HG03558 (cell line): ENCODE data around the gene UBE2S.
"Not testable (repeated sequence)": the region's sequence is repeated elsewhere in the genome, so short reads cannot be mapped to it uniquely, and the experiment has no call there.

Experiments
- ATAC-seq: cut with Tn5 transposase; IDR thresholded peaks from one replicate; pipeline ENCODE4 v1.9.1; 2021; ENCODE audit warnings: moderate number of reproducible peaks; ENCODE audit not compliant: unreplicated experiment; ENCODE audit errors: extremely low read depth

UBE2S gene

DNA sequence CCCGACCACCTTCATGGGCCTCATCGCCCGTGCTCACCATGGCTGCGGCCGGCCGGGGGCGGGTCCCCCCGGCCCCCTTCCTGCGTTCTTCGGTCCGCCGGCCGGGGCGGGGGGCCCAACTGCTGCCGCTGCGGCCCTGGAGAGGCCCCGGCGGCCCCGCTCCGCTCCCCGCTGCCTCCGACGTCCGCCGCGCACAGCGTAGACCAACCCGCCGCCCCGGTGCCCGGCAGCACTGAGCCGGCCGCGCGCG, at the start of gene UBE2S:
TSS of gene UBE2S (minus strand) at position 239 of the 250 bp plus-strand sequence. CDS start at position 40, 199 bp downstream.
- ATAC-seq: not testable (repeated sequence)

DNA sequence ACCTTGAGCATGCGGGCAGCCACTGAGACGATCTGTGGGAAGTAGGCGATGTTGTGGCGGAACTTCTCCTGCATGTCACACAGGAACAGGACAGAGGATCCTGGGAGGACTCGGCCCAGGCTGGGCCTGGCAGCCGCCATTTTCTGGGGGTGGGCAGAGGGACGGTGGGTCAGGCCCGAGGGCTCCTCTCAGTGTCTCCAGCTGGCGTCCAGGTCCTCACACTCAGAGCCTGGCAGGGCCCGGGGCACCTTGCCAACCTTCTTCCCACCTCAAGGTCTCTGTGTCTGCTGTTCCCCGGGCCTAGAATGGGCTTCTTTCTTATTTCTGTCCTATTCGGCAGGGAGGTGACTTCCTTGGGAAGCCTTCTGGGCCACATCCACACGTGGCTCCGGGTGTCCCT, 48.8 kb upstream of the UBE2S start:
- no peak for ATAC-seq

DNA sequence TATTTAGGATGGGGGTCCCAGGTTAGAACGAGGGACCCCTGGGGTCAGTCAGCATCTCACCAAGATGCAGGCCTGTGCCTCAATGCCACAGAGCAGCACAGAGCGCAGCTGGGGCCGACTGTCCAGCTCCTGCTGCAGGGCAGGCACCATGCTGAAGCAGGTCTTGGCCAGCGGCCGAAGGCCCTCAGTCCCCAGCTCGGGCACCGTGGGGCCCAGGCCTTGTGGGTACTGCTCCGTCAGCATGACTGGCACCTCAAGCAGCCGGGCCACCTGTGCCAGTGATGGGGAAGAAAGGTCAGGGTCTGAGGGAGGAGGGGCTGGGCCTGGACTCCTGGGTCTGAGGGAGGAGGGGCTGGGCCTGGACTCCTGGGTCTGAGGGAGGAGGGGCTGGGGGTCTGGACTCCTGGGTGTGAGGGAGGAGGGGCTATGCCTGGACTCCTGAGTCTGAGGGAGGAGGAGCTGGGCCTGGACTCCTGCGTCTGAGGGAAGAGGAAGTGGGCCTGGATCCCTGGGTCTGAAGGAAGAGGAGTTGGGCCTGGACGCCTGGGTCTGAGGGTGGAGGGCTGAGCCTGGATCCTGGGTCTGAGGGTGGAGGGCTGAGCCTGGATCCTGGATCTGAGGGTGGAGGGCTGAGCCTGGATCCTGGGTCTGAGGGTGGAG, 48.1 kb upstream of the UBE2S start:
- no peak for ATAC-seq

DNA sequence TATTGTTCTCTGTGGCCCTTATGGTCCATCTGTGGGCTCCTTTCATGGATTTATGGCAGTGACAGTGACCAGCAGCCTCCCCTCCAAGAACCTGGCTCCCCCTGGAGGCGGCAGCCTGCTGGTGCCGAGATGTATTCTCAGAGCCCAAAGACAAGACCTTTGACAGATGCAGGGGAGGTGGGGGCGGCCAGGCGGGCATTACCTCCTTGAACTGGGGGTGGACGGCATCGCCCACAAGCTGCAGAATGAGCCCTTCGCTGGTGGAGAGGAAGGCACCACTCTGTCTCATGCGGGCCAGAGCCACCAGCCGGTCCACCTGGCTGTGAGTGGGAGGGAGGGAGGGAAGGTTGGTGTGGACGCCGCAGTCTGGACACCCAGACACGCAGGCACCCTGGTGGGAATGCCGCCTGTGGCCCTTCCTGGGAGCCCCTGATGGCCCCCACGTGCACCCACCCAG, 47.2 kb upstream of the UBE2S start:
- no peak for ATAC-seq

DNA sequence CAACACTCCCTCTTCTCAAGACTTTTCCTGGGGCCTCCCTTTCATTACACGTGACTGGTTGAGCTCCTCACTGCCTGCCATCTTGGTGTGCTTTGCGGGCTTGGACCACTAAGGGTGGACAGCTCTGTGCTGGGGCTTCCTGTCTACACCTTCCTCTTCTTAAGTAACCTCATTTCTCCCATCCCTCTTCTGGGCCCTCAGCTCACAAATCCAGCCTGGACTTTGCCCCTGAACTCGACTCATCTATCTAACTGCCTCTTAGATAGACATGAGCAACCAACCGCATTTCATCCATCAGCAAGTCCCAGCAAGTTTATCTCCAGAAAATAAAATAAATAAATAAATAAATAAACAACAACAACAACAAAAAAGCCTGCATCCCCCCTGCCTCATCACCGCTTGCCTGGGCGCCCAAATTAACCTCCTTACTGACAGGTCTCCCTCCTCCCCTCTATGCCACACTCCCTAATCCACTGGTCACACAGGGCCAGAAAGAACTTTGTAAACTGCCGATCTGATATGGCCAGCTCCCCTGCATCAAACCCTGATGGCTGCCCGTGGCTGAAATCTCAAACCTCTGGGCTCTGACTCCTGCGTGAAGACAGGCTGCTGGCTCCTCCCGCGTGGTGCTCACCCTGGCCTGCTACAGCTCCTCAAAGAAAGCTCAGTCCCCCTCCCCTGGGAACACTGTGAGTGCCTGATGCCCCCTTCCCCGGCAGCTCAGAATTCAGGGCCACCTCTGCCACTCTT, 46.1 kb upstream of the UBE2S start:
- ATAC-seq: no peak

DNA sequence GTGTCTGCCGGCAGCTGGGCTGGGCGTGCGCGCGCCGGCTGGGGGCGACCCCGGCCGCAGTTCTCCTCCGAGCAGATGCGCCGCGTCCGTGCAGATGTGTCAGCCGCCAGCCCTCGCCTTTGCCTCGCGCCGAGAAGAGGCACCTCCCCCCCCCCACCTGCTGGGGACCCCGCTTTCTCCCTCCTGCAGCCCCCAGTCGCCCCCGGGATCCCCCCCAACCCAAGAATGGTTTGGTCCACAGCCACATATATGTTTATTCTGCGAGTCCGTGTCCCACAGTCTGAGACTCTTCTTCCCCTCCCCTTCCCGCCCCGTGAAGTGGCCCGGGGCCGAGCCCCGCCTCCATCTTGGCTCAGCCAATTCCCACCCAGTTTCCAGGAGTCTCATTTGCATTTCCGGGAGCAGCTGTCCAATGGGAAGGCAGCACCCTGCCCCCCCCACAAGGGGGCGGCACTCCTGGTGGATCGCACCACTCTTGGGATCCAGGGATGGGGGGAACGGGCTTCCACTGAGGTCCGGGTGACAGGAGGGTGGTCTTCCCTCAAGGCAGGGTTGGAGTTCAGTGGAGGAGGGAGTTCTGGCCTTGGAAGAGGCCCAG, 45.3 kb upstream of the UBE2S start:
- ATAC-seq: no peak

DNA sequence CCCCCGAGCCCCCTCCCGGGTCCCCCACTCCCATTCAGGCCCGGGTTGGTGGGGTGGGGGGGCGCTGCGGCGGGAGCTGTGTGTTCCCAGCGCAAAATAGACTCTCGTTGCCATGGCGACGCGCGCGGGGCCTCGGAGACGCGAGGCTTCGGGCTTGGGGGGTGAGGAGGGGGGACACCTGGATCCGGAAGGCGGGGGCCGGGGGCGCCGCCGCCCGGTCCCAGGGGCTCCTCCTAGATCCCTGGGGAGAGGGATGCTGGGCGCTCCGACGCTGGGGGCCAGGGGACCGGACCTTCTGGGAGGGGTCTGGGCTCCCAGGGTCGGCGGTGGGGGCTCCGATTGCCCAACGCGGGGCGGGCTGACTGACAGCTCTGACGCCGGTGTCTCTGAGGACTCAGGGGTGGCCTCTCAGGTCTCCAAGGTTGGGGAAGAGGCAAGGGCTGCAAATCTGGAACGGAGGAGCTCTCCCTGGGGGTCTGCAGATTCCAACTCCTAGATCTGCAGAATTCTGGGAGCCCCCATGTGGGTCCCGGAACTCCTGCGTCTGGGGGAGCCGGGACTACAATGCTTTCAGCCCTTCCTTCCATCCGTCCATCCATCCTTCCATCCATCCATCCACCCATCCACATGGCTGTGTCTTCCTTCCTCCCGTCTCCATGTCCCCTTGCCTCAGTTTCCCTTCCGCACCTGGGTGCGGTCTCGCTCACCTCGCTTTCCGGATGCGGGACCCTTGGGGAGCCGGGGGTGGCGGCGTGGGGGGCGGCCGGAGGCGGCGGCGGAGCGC, 44.6 kb upstream of the UBE2S start:
- ATAC-seq: no peak

DNA sequence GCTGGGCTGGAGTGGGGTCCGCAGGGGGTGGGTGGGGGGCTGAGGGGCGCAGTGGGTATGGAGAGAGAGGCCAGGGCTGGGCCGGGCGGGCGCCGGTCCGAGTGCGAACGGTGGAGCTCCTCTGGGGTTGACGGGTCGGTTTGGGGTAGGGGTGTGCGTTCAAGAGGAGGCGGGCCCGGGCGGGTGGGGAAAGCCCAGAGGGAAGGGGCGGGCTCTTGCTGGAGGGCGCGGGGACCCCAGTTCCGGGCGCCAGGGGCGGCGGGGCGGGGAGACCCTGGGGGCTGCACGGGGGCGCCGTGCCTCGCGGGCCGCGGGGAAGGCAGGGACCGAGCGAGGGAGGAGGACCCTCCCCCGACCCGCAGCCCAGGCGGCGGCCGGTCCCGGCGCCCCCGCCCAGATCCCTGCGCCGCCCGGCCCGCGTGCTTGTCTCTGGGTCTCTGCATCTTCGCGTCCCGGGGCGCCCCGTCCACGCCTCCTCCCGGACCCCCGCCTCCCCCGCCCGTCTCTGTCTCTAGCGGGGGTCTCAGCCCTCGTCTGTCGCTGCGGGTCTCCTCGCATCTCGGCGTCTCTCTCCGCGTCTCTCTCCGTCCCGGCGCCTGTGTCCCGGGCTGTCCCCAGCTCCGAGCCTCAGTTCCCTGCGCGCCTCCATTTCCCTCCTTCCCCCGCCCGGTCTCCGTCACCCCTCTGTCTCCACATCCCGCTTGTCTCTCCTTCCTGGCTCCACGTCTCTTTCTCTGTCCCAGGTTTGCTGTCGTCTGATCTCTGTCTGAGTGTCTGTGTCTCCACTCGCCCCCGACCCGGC, 43.8 kb upstream of the UBE2S start:
- no peak for ATAC-seq

DNA sequence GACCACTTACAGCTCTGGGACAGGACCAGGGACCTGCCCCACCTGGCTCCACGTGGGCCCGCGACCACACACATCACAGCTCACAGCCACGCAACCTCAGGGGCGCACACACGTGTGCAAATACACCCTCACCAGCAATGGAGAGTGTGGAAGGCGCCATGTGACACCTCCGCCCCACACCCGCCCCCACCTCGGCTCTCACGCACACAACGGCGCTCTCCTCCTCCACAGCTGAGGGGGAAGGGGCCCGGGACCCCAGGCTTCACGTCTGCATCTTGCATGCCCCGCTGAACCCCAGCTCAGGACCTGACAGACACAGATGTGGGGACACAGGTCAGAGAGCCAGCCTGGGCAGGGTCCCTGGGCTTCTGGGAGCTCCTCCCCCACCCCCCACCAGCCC, 41.9 kb upstream of the UBE2S start:
- no peak for ATAC-seq

DNA sequence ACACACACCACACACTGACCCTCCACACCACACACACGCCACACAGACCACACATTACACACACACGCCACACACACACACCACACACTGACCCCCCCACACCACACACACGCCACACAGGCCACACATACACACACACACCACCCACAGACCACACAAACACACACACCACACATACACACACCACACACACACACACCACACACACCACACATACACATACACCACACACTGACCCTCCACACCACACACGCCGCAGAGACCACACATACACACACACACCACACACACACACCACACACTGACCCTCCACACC, 40.5 kb upstream of the UBE2S start:
- ATAC-seq: not testable (repeated sequence)

DNA sequence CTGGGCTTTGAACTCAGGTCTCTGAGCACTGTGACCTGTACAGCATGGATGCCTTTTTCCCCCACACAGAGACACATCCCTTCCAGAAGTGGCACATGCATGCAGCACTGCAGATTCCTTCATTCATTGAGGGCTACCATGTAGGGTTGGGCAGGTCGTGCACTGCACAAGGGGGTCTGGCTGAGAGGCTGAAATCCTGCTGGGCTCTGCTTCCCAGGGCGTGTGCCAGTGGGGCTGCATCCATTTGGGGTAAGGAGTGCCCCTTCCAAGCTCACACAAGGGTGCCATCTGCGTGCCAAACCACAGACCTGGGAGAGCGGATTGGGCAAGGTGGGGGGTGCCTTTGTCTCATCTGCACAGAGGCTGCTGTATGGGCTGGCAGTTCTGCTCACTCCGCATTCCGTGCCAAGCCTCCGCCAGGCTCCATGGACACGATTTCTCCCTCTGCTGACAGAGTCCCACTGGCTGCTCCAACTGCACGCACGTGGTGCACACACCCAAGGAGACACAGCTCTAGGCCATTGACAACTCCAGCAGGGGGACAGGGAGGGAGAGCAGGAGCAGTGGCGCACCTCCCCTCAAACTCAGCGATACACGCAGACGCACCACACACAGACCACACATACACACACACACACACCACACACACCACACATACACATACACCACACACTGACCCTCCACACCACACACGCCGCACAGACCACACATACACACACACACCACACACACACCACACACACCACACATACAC, 40.0 kb upstream of the UBE2S start:
- no peak for ATAC-seq

DNA sequence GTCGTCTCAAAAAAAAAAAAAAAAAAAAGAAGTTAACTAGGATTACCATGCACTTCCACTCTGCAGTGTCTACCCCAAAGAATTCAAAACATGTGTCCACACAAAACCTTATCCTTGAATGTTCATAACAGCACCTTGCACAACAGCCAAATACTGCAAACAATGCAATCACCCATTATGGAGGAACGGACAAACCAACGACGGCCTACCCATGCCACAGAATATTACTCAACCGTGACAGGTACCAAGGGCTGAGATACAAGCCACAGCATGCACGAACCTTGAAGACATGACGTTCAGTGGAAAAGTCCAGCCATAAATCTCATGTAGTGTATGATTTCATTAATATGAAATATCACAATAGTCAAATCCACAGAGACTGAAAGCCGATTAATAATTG, 38.5 kb upstream of the UBE2S start:
- no peak for ATAC-seq

DNA sequence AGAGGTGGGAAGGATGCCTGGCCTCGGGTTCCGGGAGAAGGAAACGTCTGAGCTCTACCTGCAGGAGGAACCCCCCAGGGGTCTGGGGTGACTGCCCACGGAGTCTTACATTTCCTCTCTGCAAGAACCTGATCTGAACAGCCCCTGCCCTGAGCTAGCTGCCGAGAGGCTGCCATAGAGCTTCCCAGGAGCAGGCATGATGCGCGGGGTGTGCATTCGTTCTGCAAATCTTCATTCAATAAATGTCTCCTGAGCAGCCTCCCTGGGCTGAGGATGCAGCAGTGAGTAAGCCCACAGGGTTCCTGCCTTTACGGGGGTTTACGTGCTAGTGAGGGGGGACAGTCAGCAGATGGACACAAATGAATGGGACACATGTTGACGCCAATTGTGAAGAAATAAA, 37.1 kb upstream of the UBE2S start:
- no peak for ATAC-seq

DNA sequence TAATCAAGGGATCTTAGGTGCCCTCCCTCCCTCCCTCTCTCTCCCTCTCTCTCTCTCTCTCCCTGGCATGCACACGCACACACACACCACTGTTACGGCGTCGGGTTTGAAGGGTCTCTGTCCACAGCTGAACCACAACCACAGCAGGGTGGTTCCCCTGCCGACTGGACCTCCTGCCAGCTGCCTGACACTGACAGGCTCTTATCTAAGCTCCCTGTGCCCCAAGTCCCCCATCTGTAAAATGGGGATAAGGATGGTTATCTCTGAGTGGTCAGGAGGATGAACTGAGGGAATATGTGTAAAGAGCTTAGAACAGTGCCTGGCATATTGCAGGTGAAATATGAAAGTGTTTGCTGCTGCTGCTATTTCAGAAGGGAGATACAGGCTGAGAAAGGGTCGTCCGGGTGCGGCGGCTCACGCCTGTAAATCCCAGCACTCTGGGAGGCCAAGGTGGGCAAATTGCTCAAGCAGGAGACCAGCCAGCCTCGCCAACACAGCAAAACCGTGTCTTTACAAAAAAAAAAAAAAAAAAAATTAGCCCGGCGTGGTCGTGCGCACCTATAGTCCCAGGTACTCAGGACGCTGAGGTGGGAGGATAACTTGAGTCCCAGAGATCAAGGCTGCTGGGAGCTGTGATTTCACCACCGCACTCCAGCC, 36.4 kb upstream of the UBE2S start:
- no peak for ATAC-seq

DNA sequence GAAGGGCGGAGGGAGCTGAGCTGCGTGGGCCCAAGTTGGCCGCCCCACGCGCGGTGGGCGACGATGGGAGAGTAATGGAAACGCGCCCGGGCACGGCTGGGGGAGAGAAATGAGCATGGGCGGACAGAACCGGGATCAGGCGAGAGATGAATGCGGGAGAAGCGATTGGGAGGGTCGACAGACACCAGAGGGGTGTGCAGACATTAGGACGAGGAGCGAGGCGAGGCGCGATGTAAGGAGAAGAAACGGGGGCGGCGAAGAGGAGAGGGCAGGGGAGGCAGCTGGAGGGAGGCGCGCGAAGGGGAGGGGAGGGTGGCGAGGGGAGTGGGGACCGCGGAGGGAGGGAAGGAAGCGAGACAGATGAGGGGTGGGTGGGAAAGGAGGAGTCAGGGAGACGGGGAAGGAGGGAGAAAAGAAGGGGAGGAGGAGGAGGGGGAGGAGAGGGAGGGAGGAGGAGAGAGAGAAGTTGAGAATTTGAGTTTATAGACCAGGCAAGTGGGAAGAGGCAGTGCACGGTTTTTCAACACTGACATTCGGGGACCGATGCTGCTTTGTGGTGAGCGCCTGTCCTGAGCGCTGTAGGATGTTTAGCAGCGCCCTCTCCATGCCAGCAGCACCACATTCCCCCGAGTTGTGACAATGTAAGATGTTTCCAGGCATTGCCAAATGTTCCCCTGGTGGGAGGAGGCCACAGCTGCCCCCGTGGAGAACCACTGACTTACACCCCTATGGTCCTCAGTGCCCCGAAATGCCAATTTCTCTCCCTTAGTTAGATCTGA, 35.6 kb upstream of the UBE2S start, which contains the start of gene SHISA7:
TSS of gene SHISA7 (minus strand) at position 256 of the 779 bp plus-strand sequence. CDS start 437 bp downstream, outside the sequence.
- ATAC-seq: no peak

DNA sequence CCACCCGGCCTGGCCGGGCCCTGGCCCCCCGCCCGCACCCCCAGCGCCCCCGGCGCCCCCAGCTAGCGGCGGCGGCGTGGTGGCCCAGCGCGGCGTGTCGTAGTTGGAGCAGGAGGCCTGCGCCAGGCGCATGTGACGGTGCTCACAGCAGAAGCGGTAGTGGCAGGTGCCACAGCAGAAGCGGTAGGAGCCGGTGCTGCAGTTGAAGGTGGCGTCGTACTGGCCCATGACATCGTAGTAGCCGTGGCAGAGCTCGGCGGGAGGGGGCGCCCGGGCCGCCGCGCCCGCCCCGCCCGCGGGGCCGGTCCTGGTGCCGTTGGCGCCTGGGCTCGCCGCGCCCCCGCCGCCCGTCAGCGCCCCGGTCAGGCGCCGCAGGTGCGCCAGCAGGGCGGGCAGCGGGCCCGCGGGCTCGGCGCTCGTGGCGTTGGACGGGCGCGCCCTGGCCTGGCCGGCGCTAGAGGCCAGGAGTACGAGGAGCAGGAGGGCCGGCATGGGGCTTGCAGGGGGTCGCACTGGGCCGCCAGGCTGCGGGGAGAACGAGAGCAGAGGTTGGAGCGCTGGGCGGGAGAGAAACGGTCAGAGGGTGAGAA, 34.9 kb upstream of the UBE2S start:
- no peak for ATAC-seq

DNA sequence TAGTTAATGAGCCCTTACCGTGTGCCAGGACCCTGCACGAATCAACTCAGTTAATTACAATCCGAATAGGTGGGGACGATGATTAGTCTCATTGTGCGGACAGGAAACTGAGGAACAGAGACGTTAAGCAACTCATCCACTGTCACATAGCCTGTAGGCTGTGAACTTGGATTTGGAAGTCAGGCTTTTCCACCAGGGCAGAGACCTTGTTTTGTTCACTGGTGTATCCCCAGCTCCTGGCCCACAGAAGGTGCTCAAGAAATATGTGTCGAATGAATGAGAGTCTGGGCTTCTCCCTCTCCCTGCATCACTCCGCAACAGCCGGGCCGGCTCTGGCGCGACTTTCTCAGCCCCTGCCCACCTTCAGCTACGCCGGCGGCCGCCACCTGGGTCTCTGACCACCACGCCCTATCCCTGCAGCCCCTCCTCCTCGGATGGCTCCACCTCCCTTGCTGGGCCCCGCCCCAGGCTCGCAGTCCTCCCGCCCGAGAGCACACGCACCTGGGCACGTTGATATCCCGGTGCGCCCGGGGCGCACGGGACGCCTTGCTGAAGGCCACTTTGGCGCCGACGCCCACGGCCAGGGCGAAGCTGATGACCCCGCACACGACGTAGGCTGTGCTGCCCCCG, 34.2 kb upstream of the UBE2S start:
- ATAC-seq: no peak

DNA sequence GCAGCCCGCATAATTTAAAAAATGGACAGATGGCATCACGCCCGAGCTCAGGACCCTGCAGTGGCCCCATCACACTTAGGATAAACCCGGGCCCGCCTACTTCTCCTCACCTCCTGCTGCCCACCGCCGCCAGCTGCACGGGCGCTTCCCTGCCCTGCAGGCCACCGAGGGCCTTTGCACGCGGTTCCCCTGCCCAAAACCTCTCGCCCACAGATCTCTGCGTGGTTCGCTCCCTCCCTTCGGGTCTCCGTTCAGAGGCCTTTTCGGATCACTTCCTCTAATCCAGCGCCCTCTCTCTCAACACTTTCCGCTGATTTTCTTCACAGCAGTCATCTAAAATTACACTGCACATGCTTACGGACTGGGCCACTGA, 33.7 kb upstream of the UBE2S start:
- ATAC-seq: no peak
